ENCODE results near the gene CTSG.
"Not testable (repeated sequence)": the region's sequence is repeated elsewhere in the genome, so short reads cannot be mapped to it uniquely, and the experiment has no call there.

GRCh38 chr14:24591004-24591403 is 15.0 kb upstream of the CTSG start:
- not testable (repeated sequence) for TF ChIP-seq ELK4, TCF7L2 (IDR thresholded peaks at IDR 0.05; ENCODE audit: borderline replicate concordance, low read depth, low read length)

Measured in HEK293 (cell line).